ENCODE results near the gene DEXI.
A peak's percentile ranks its signal among the peaks of the same experiment; 100 is the strongest.

DEXI gene

DNA sequence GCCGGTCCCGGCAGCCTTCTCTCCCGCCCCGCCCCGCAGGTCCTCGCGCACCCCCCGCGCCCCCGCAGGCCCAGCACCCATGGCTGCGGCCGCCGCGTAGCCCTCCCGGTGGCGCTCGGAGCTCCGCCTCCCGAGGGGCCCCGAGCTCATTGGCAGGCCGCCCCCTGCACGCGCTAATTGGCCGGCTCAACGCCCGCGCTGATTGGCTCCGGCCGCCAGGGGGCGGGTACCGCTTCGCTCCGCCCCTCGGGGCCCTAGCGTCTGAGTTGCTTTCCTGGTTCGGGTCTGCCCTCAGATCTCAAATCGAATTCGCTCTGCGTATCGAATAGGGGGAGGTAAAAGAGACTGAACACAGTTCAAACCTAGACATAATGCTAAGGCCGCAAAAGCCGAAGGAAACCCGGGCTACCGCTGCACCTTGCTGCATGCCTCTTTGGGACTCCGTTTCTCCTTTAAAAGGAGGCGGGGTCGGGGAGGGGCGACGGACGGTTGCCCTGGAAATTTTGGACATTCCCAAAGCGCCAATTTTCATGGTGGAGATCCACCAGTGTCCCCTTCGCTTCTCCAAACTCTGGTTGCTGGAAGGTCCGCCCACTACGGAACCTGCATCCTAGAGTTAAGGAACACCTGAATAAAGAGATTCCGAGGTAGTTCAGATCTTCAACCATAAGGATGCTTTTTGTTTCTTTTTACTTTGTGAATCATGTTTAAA is at the start of gene DEXI:
Gene DEXI, minus strand, starts transcription at position 117 of the 712 bp plus-strand sequence. CDS start 463 bp downstream, outside the sequence.
- TF ChIP-seq GATA2 (IDR thresholded peaks at IDR 0.05; ENCODE audit: low read depth, low read length) (no peak), GATA3 (IDR thresholded peaks at IDR 0.05; ENCODE audit: low read depth, low read length) (no peak)

- TF ChIP-seq GATA2 (IDR thresholded peaks at IDR 0.05; ENCODE audit: low read depth, low read length) = no peak
- TF ChIP-seq GATA3 (IDR thresholded peaks at IDR 0.05; ENCODE audit: low read depth, low read length) = no peak
Observed at GRCh38 chr16:10990378-10990777, 48.1 kb upstream of the DEXI start.

DNA sequence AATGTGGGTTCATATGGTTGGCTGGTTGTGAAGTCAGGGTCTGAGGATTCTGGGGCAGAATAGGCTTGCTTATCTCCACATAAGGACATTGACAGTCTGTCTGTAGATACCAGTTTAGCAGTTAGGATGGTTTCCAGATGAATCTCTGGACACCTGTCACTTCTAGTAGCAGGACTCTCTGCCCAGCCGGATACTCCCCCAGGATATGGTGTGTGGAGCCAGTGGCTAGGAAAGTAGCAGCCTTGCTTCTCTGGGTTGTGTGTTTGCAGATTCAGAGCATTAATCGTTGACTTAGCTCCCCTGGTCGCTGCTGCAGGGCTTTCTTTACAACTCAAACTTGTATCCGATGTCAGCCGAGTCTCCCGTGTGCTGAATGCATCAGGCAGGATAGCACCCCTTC is 47.3 kb upstream of the DEXI start:
- TF ChIP-seq GATA2 (IDR thresholded peaks at IDR 0.05; ENCODE audit: low read depth, low read length) (peak; percentile 76), GATA3 (IDR thresholded peaks at IDR 0.05; ENCODE audit: low read depth, low read length) (no peak)

DNA sequence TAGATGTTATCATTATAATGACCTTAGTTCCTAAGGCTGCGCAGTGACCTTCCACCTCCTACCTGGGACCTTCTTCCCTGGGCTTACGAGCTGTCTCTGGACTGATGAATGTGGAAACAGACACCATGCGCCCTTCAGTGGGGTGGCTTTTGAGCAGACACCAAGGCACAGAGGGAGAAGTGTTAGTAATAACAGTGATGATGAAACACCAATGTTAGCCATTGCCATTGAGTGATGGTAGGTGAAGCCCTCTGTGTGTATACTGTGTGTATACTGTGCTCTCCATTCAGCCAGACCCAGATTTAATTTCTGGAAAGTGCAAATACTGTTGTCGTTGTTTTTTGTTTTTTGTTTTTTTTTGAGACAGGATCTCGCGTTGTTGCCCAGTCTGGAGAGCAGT is 46.6 kb upstream of the DEXI start:
- TF ChIP-seq GATA3 (IDR thresholded peaks at IDR 0.05; ENCODE audit: low read depth, low read length) = no peak
- no peak for TF ChIP-seq GATA2 (IDR thresholded peaks at IDR 0.05; ENCODE audit: low read depth, low read length)

DNA sequence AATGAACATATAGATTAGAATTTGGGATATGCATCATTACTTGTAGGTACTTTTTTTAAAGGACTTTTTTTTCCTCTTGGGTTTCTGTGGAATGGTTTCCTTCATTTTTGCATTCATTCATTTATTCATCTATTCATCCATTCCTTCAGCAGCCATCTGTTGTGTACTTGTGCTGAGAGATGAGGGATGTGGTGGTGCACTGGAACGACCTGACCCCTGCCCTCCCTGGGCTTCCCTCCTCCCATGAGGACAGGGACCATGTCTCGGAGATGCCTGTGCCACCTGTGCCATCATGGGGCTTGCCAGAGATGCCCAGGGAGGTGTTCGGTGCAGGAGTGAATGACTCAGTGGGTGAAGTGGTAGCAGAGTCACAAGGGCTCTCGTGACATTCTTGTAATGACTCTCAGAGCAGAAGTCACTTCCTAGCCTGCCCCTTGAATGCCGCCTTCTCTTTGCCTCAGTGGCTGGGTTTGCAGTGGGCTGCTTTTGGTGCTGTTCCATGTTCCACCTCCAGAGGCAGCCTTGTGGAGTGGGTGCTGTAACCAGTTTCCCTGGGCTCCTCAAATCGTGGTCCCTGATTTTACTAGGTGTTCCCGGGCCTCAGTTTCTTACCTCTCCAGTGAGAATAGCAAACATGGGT is 46.0 kb upstream of the DEXI start:
- no peak for TF ChIP-seq GATA2 (IDR thresholded peaks at IDR 0.05; ENCODE audit: low read depth, low read length)
- no peak for TF ChIP-seq GATA3 (IDR thresholded peaks at IDR 0.05; ENCODE audit: low read depth, low read length)

- no peak for TF ChIP-seq GATA2 (IDR thresholded peaks at IDR 0.05; ENCODE audit: low read depth, low read length)
- TF ChIP-seq GATA3 (IDR thresholded peaks at IDR 0.05; ENCODE audit: low read depth, low read length) = no peak
Observed at GRCh38 chr16:10987361-10988163, 45.3 kb upstream of the DEXI start.

DNA sequence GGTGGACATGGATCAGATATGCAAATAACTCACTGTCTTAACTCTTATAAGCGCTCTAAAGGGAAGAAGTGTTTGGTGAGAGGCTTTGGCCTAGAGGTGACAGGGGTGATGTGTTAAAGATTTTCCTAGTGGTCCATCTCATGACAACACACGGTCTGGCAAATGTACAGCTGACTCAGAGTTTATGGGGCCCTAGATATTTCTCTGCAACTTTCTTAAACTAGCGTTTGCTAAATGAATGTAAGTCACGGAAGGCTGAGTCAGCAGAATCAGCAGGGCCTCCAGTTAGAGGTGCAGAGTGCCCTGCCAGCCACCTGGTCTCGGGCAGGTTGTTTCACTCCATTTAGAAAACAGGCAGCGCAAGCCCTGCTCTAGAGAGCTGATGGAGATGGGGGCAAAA is 42.2 kb upstream of the DEXI start:
- no peak for TF ChIP-seq GATA2 (IDR thresholded peaks at IDR 0.05; ENCODE audit: low read depth, low read length)
- TF ChIP-seq GATA3 (IDR thresholded peaks at IDR 0.05; ENCODE audit: low read depth, low read length) = no peak

DNA sequence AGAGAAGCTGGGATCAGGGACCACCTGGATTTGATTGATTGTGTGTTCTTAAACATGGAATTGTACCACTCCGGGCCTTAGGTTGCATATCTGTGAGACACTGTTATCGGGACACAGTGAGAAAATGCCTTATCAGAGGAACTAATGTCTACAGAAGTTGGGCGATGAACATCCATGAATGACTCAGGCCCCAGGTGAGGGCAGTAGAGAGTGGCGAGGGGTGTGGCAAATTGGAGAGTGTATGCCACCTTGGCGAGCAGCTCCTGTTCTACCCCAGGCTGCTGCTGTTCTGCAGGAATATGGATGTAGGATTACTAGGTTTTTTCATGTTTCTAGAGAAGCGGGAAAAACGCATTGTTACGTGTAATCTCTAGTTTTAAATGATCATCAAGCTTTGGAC is 40.9 kb upstream of the DEXI start:
- TF ChIP-seq GATA3 (IDR thresholded peaks at IDR 0.05; ENCODE audit: low read depth, low read length) = no peak
- no peak for TF ChIP-seq GATA2 (IDR thresholded peaks at IDR 0.05; ENCODE audit: low read depth, low read length)

GRCh38 chr16:10982465-10983150 is 40.3 kb upstream of the DEXI start:
- TF ChIP-seq GATA3 (IDR thresholded peaks at IDR 0.05; ENCODE audit: low read depth, low read length) = no peak
- no peak for TF ChIP-seq GATA2 (IDR thresholded peaks at IDR 0.05; ENCODE audit: low read depth, low read length)

DNA sequence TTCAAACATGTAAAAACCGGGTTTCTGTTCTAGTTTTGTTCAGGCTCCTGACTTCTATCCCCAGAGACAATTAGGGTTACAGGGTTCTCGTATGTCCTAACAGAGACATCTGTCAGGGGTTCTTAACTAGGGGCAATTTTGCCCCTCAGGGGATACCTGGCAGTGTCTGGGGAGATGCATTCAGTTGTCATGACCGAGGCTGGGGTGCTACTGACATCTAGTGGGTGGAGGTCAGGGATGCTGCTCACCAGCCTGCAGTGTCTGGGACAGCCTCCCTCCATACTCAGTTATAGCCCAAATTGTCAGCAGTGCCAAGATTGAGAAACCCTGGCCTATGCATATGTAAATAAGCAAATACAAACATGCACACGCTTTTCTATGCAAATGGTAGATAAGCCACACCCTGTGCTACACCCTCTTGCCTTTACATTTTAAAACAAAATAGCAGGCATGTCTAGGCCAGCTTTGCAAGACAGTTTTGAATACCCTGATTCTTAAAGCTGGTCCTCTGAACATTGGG is 39.5 kb upstream of the DEXI start:
- TF ChIP-seq GATA2 (IDR thresholded peaks at IDR 0.05; ENCODE audit: low read depth, low read length) = no peak
- no peak for TF ChIP-seq GATA3 (IDR thresholded peaks at IDR 0.05; ENCODE audit: low read depth, low read length)

GRCh38 chr16:10980813-10981212 is 38.5 kb upstream of the DEXI start:
- no peak for TF ChIP-seq GATA3 (IDR thresholded peaks at IDR 0.05; ENCODE audit: low read depth, low read length)
- no peak for TF ChIP-seq GATA2 (IDR thresholded peaks at IDR 0.05; ENCODE audit: low read depth, low read length)

DNA sequence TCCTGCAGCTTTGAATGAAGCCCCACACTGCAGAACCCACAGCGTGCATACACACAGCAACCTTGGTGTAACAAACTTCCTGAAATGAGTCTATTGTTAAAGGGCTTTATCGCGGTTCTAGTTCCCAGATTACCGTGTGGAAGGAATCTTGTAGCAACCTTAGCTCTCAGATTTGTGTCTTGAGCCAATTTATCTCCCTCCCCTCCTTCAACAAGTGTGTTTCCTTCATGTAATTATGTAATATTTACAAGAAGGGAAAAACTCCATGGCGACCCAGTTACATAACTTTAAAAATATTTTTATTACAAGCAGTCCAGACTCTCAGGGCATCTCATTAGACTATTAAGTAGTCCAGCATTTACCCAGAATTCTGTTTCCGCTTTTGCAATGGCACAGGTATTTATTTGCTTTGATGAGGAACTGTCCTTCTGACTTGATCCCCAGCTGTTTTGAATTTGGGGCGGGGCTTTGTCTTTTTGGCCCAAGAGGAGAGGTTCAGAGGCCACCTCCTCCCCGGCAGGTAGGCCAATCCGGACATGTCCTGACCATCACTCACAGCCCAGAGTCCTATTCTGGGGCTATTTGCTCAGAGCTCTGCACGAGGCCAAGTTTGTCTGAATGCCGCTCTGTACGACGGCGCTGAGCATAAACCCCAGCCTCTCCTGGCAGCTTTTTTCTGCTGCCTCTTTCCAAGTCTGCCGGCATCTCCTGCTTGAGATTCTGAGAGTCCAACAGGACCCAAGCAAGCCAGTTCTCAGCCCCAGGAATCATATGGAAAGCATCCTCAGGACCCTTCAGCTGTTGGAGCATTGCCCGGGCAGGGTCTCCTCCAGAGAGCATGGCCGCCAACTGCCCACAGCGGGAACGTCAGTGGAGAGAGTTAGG is 37.7 kb upstream of the DEXI start:
- TF ChIP-seq GATA3 (IDR thresholded peaks at IDR 0.05; ENCODE audit: low read depth, low read length) (no peak), GATA2 (IDR thresholded peaks at IDR 0.05; ENCODE audit: low read depth, low read length) (no peak)

- TF ChIP-seq GATA3 (IDR thresholded peaks at IDR 0.05; ENCODE audit: low read depth, low read length) = no peak
- TF ChIP-seq GATA2 (IDR thresholded peaks at IDR 0.05; ENCODE audit: low read depth, low read length) = no peak
Observed at GRCh38 chr16:10978871-10979446, 36.7 kb upstream of the DEXI start.

Measured in SH-SY5Y (cell line).